HG02973 (cell line): ENCODE measurements around the gene VPS45.

Source experiments
- ATAC-seq: cut with Tn5 transposase; IDR thresholded peaks from one replicate; pipeline ENCODE4 v1.9.1; 2021; ENCODE audit warnings: moderate library complexity; ENCODE audit not compliant: unreplicated experiment

The VPS45 gene

GRCh38 chr1:150069923-150070322 is 2.3 kb downstream of the VPS45 start:
- no peak for ATAC-seq

- ATAC-seq, result no peak
Observed at GRCh38 chr1:150072959-150073358, 5.4 kb downstream of the VPS45 start.

GRCh38 chr1:150073516-150073915 is 5.9 kb downstream of the VPS45 start:
- ATAC-seq, result no peak

- no peak for ATAC-seq
Observed at GRCh38 chr1:150076066-150076465, 8.5 kb downstream of the VPS45 start.

- ATAC-seq, result no peak
Observed at GRCh38 chr1:150076985-150077384, 9.4 kb downstream of the VPS45 start.

GRCh38 chr1:150080784-150081183 is 13.2 kb downstream of the VPS45 start:
- no peak for ATAC-seq

GRCh38 chr1:150082494-150082893 is 14.9 kb downstream of the VPS45 start:
- ATAC-seq, result no peak

- no peak for ATAC-seq
Observed at GRCh38 chr1:150083907-150084306, 16.3 kb downstream of the VPS45 start.

- no peak for ATAC-seq
Observed at GRCh38 chr1:150085406-150085805, 17.8 kb downstream of the VPS45 start.

GRCh38 chr1:150087415-150087814 is 19.8 kb downstream of the VPS45 start:
- no peak for ATAC-seq

GRCh38 chr1:150089846-150090520 is 22.4 kb downstream of the VPS45 start:
- no peak for ATAC-seq

GRCh38 chr1:150092180-150092791 is 24.7 kb downstream of the VPS45 start:
- no peak for ATAC-seq

GRCh38 chr1:150093805-150094204 is 26.2 kb downstream of the VPS45 start:
- no peak for ATAC-seq

- ATAC-seq, result no peak
Observed at GRCh38 chr1:150094734-150095265, 27.2 kb downstream of the VPS45 start.

- ATAC-seq, result no peak
Observed at GRCh38 chr1:150102986-150103385, 35.4 kb downstream of the VPS45 start.

GRCh38 chr1:150106341-150106740 is 38.8 kb downstream of the VPS45 start:
- ATAC-seq, result no peak

GRCh38 chr1:150109586-150109985 is 42.0 kb downstream of the VPS45 start:
- ATAC-seq, result no peak

- no peak for ATAC-seq
Observed at GRCh38 chr1:150110116-150110515, 42.5 kb downstream of the VPS45 start.

GRCh38 chr1:150111670-150112069 is 44.1 kb downstream of the VPS45 start:
- no peak for ATAC-seq

- no peak for ATAC-seq
Observed at GRCh38 chr1:150115121-150115520, 47.5 kb downstream of the VPS45 start.

GRCh38 chr1:150118716-150119115 is 51.1 kb downstream of the VPS45 start:
- no peak for ATAC-seq

- no peak for ATAC-seq
Observed at GRCh38 chr1:150121236-150121862, 53.8 kb downstream of the VPS45 start.
